Embryonic facial prominence (tissue), 1 donor: ENCODE data around the gene FBXW9.
"Not testable (repeated sequence)": the region's sequence is repeated elsewhere in the genome, so short reads cannot be mapped to it uniquely, and the experiment has no call there.

Experiments
- DNase-seq: peaks from one replicate; pipeline ENCODE4 v3.0.0-alpha.2; 2016; ENCODE audit errors: extremely low spot score

Gene FBXW9

DNA sequence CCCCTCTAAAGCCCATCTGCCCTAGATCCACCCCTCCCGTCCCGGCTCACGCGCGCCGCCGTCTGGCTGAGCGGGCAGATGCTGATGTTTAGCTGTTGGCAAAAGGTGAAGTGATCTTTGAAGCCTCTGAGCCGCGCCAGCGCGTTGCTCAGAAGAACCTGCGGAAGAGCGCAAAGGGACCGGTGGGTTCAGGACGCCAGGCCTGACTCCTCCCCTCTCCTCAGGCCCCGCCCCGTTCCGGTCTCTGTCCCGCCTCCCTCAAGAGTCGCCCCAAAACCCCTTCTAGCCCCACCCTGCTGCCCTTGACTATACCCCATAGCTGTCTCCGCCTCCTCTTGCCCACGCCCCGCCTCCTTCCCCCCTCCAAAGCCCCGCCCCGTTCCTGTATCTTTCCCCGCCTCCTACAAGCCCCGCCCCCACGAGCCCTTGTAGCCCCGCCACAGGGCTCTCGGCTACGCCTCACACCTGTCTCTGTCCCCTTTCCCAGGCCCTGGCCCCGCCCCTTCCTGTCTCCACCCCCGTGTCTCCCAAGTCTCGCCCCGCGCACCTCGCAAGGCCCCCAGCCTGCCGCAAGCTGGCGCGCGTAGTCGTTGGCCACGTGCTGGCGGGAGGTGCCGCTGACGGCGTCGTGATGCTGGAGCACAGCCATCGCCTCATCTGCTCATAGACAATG is 39.4 kb downstream of the FBXW9 start:
- DNase-seq: no peak

DNA sequence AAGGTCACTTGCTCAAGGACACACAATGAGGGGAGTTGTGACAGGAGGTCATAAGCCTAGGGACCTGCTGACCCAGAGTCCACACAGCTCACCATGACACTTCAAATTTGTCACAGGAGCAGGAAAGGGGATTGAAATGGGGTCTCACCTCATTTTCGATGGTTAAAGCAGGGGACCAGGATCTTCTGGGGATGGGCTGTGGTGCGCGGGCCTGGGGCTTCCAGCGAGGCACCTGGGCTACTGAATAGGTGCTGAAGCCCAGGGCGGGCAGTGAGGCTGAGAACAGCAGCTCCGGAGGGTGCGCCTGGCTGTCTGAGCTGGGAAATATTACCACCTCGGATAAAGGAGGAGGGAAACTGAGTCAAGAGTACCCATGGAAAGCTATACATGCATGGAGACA is 40.9 kb downstream of the FBXW9 start:
- no peak for DNase-seq

- no peak for DNase-seq
Measured at GRCh38 chr19:12652219-12652618, 44.2 kb downstream of the FBXW9 start.

GRCh38 chr19:12649941-12650340 is 46.5 kb downstream of the FBXW9 start:
- no peak for DNase-seq

DNA sequence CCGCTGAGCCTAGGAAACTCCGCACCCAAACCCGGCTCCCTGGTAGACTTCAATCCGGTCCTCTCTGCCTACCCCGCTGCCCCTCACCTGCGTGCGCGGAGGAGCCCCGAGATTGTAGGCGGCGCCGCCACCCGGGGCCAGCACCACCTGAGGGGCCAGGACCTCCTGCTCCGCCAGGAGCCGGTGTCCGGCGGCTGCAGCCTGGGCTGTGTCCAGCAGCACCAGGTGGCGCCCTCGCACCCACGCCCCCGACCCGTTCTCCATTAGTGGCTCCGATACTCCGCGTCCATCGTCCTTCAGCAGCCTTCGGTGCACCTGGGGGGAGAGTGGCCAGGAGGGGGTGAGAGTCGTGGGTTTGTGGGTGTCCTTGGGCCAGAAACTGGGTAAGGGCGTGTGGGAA is 48.3 kb downstream of the FBXW9 start:
- DNase-seq: no peak

DNA sequence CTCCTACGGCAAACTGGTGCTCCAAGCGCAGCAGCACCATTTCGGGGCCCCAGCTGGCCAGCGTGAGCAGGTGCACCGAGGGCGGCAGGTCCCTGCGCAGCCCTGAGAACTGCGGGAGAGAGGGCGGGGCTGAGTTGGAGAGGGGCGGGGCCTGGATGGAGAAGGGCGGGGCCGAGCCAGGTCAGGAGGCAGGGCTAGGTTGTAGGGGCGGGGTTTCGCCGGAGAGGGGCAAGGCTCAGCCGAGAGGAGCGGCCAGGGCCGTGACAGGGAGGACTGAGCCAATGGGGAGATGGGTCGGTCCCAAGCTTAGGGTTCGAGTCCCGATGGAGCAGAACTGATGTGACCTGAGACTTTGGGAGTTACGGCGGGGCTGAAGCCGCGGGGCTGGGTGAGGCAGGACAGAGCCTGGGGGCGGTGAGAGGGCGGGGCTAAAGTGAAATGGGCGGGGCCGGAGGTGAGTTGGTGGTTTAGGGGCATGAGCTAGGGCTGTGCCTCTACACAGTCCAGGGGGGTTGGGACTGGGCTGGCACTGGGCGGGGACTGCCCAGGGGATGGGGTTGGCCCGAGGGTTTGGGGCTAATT is 48.9 kb downstream of the FBXW9 start:
- DNase-seq: no peak

GRCh38 chr19:12647047-12647446 is 49.4 kb downstream of the FBXW9 start:
- DNase-seq: no peak

DNA sequence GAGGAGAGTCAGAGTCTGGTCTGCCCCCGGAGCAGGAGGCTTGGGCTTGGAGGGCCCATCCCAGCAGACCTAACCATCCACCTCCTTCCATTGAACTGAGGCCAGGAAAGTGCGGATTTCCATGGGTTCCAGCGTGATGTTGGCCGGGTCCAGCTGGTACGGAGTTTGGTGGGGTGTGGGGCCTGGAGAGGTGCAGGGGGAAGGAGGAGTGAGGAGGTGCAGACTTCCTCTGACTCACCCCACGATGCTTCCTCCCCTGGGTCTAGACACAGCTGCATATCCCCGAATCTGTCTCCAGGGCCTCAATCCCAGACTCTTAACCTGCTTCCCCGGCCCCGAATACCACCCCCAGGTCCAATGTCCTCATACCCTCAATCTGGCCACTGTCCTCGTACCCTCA is 49.9 kb downstream of the FBXW9 start:
- DNase-seq: no peak

- not testable (repeated sequence) for DNase-seq
Measured at GRCh38 chr19:12643716-12644115, 52.7 kb downstream of the FBXW9 start.

DNA sequence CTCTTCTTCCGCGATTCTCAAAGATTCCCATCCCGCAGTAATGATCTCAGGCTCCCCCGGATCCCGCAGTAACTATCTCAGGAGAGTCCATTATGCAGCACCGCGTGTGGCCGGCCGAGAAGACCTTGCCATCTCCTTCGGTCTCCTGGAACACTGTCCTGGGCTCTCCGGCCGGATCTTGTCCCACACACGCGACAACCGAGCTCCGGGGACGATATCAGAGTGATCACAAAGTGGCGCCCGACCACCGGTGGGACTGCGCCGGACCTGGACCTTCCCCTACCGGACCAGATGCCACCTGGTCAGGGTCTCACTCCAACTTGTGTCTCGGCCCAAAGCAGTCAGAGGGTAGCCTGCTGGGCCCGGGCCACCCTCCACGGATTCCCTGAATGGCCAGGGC is 53.9 kb downstream of the FBXW9 start:
- DNase-seq: no peak

- DNase-seq: no peak
Measured at GRCh38 chr19:12641456-12641855, 55.0 kb downstream of the FBXW9 start.

- DNase-seq: peak; percentile 20
Measured at GRCh38 chr19:12639901-12640613, 56.4 kb downstream of the FBXW9 start.
